IPS-NIHi7 (cell line): Measurements from ENCODE around the gene SLC39A7.

Experiments used
- DNase-seq: peaks from one replicate; pipeline ENCODE4 v3.0.0; 2012; ENCODE audit warnings: mixed read lengths; ENCODE audit errors: extremely low spot score

SLC39A7 gene

DNA sequence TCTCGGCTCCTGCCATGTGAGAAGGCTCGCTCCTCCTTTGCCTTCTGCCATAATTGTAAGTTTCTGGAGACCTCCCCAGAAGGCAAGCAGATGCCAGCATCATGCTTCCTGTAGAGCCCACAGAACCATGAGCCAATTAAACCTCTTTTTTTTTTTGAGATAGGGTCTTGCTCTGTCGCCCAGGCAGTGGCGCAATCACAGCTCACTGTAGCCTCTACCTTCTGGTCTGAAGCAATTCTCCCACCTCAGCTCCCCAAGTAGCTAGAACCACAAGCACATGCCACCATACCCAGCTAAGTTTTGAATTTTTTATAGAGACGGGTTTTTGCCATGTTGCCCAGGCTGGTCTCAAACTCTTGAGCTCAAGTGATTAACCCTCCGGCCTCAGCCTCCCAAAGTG is 36.2 kb downstream of the SLC39A7 start:
- DNase-seq: no peak

DNA sequence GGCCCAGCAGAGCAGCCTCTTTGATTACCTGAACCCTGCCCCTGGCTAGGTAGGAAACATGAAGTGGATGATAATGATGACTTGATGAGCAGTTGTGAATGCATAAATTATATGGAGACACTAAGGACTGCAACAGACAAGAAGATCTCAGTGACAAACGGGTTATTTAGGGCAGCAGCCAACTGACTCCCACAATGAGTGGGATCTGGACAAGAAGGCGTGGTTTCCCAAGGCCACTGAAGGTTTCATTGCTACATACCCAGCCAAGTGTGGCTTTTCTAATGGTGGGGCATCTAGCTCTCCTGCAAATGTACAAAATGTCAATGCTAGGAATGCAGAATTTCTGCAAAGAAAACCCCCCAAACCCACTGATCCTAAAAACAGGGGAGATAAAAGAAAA is 37.1 kb downstream of the SLC39A7 start:
- DNase-seq: no peak

DNA sequence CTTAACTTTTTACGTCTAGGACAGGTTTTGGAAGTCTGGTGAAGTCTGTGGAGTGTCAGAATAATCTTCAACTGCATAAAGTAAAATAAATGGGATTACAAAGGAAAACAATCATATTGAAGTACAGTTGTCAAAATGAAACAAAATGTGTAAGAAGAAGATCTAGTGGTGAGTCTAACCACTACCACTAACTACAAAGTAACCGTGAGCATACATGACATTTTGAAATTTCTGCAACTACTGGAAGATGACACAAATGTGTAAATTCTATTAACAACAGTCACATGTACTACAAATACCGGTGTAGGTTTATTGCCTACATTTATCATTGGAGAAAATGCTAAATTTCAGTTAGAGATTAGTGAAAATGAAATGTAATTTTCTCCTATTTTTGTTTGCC is 41.3 kb downstream of the SLC39A7 start:
- DNase-seq: no peak

DNA sequence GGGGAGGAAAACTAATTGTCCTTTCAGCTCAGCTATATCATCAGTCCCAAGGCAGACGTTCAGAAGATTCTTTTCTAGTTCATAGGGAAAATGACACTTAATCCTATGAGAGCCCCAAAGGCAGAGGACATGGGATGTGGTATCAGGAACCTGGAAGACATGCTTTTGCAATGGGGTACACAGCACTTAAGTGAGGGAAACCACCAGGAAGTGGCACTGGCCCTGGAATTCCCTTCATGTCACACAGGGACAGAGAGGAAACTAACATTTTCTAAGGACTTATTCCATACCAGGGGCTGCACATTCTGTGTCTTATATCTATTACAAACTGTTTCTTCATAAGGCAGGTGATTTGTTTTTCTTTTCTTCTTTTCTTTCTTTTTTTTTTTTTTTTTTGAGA is 42.8 kb downstream of the SLC39A7 start:
- no peak for DNase-seq

DNA sequence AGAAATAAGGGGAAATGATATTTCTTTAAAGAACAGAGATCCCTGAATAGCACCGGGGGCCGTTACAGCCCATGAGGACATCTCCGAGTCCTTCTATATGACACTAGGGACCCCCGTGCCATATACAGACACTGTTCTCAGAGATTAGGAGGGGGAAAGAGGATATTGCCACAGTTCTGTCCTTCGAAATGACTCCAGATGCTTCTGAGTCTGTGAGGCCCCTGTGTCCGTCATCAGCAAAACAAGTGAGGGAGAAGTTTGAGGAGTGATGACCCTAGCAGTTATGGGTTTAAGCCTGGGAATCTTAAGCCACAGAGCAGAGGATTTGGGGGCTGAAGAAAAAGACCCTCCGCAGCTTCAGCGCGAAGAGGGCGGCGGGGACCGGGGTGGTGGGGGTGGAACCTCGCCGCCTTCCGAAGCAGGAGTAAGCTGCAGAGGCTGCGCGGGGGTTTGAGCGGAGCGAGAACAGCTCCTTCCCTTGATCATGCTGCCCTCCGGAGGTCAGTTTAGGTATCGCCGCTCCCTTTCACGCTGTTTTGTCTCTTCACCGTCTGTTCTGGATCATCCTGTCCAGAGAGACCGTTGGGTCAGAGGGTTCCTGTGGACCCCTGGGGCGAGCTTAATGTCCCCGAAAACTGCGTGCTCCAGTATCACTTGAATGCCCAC is 47.4 kb downstream of the SLC39A7 start:
- DNase-seq: peak; percentile 83

DNA sequence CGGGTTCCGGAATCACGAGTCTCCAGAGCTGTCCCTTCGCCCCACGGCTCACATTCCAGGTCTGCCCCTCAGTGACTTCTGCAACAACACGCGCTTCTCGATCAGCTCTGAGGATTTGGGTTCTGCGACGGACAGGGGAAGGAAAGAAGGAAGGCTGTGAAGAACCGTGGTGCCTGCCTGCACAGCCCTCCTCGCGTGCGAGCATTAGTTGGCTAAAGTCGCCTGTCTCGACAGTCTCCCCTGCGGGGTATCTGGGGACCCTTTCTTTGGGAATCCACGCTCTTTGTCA is 47.9 kb downstream of the SLC39A7 start:
- no peak for DNase-seq

DNA sequence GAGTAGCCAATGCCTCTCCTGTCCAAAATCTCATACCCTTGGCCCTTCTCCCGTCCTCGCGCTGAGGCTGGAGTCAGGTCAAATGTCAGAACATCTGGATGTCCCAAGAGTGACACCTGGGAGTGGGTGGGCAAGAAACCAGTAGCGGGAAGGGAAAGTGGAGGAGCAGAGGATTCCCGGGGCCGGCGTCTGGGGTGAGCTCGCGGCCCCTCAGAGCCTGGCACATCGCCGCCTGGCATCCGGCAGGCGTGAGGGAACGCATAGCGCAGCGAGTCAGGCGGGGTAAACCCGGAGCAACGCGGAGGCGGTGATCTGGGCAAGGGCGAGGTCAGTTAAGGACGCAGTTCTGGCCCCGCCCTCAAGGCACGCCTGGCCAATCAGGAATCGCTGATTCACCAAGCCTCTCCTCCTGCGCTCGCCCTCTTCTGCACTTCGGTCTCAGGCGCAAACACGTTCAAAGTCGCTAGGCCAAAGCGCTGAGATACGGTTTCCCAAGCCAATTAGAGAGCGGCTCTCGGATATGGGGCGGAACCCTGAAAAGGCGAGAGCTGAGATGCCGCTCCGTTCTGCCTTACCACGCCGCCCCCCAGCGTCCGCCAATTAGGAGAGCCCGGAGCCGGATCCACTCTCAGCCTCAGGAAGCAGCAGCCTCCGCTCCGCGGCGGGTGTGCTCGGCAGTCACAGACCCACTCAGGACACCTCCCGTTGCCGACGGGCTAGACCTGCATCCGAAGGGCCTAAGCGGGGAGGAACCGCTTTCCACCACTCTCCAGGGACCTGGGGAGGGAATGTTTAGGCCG is 48.5 kb downstream of the SLC39A7 start:
- peak; percentile 92 for DNase-seq

DNA sequence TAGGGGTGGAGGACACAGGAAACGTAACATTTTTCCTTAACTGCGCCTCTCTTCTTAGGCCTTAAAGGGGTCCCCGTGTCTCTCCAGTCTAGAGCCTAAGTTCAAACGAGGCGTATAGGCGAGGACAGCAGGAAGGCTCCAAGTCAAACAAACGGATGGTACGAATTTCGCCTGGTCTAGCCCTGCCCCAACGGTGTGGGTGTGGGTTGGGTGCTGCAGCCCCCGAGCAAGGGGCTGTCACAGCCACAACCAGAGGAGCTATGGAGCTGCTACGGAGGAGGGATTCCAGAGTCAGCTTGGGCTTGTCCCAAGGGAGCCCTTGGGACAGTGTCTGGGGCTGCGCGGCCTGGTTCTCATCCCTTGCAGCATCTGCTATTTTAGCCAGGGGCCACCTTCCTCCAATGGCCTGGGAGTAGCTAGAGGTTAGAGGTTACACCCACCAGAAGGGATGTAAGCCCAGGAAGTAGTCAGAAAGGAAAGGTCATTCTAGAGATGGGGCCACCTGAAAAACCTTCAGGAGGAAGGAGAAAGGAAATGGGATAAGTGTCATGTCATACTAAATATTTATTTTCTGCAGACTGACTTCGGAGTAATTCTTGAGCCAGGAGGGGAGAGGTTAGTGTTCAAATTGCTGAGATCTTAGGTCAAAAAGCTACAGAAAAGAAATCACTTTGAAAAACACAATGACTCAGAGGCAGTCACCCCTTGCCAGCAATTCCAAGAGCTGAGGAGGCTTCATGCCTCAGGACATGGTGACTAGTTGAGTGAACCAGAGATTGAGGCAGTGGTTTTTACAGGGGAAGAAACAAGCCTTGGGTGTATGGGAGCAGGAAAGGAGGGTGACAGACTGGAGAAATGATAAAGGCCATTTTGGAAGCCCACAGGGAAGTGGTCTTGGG is 49.3 kb downstream of the SLC39A7 start:
- DNase-seq: peak; percentile 15

DNA sequence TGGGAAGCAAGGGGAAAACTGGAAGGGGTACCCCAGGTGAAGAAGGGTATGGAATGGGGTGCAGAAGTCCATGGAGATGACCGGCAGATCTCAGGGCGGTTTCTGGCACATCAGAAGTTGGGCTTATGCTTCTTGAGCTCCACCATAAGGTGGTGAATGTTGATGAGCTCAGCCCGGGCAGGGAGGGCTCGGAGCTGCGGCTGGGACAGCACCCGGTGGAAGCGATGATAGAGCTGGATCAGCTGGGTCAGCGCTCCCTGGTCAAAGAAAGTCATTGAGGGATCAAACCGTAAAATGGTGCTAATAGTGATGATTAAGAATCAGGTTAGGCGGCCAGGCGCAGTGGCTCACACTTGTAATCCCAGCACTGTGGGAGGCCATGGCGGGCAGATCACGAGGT is 50.1 kb downstream of the SLC39A7 start:
- DNase-seq: no peak

DNA sequence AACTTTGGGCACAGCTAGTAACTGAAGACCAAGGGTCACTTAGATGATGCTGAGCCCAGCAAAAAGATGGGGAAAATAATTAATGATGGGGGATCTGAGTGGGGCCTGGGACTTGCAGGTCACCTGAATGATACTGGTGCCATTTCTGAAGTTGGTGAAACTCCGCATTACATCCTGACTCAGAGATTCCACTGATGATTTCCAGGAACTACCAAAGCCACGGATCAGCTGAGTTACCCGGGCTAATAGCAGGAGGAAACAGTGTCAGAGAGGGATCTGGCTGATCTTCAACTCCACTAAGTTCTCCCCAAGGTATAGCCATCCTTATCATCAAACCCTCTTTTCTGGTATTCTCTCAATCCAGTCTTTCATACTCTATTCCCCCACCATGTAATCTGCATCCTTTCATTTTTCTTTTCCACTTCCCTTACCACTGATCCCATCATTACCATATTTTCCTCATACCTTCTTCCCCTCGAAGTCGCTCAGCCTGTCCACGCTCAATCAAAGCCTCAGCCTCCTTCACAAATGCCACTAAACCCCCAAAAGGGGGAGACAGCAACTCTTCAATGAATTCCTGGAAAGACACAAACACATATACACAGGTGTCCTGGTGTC is 50.8 kb downstream of the SLC39A7 start:
- DNase-seq: no peak

DNA sequence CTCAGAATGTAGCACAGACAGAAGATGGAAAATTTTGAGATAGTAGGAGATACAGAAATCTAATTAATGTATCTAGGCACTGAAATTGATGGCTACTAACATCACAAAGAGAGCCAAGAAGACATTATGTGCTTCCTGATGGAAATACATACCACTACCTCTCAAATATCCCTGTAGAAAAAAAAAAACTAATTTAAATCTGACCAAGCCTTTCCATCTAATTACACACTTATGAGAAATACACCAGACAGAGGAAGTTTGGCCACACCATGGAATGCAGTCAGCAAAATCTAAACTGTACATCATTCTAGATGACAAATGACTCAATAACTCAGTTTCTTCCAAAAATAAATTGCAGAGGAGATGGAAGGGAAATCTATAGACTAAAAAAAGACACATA is 52.1 kb downstream of the SLC39A7 start:
- DNase-seq: no peak
